Fibroblast of pulmonary artery (primary cell): ENCODE results near the gene PAK6.

Experiments
- DNase-seq: peaks from one replicate; pipeline ENCODE4 v3.0.0-alpha.2; 2010; ENCODE audit warnings: low read depth
- H3K4me3 ChIP-seq: replicated peaks from 2 replicates; pipeline ENCODE4 v1.5.1; 2011; ENCODE audit warnings: low read depth, mild to moderate bottlenecking, control low read depth, low read length, moderate library complexity
- CTCF ChIP-seq: IDR thresholded peaks from 2 replicates; pipeline ENCODE4 v1.5.1; 2011; ENCODE audit warnings: mild to moderate bottlenecking, control low read depth, low read length, inconsistent platforms; ENCODE audit errors: missing control alignments

Gene PAK6

GRCh38 chr15:40265355-40265754, 26.5 kb downstream of the PAK6 start:
- TF ChIP-seq CTCF, result no peak
- DNase-seq, result no peak
- no peak overlapping the region for H3K4me3 ChIP-seq

GRCh38 chr15:40265875-40266274, 27.0 kb downstream of the PAK6 start:
- no peak for DNase-seq
- no peak overlapping the region for H3K4me3 ChIP-seq
- no peak for TF ChIP-seq CTCF

GRCh38 chr15:40266828-40267304, 28.0 kb downstream of the PAK6 start:
- no peak overlapping the region for H3K4me3 ChIP-seq
- peak; percentile 87 for DNase-seq
- no peak for TF ChIP-seq CTCF

- DNase-seq, result no peak
- TF ChIP-seq CTCF, result no peak
- H3K4me3 ChIP-seq, result no peak overlapping the region
Observed at GRCh38 chr15:40267670-40268069, 28.8 kb downstream of the PAK6 start.

GRCh38 chr15:40269604-40270003, 30.7 kb downstream of the PAK6 start:
- H3K4me3 ChIP-seq, result no peak overlapping the region
- no peak for DNase-seq
- no peak for TF ChIP-seq CTCF

- no peak for DNase-seq
- H3K4me3 ChIP-seq, result no peak overlapping the region
- TF ChIP-seq CTCF, result no peak
Observed at GRCh38 chr15:40270246-40270995, 31.6 kb downstream of the PAK6 start.
